Measurements from ENCODE around the gene FMNL3. TPM values are rescaled to one million over a fixed set of nuclear protein-coding genes. Genes with fewer than 3 reads are reported as not detected.

The FMNL3 gene
- total and polyA plus RNA-seq, 2 of the 13 experiments (the other 11 are each of a cell fraction or from before 2014, with no cell fraction given), result 0.44 to 1.1 TPM

GRCh38 chr12:49598527-49598926, 108.7 kb downstream of the FMNL3 start (continued):
- TF ChIP-seq HBP1 (CRISPR knock-in tag; IDR thresholded peaks at IDR 0.05; ENCODE audit: low read depth), result no peak

- no peaks in the 10 kb centered on the region for H3K4me1 ChIP-seq (ENCODE audit: insufficient read depth, low read length)
- BruUV-seq (replicated peaks), result no TSS peak
- no peak overlapping the region for H3K9ac ChIP-seq (ENCODE audit: insufficient read depth, low read depth, low read length)
- H3K36me3 ChIP-seq (replicated peaks in 1 of 2; ENCODE audit: control insufficient read depth in 1 of 2, insufficient read depth in 2 of 2, low read length in 2 of 2), result peaks cover 2 to 5% of the 10 kb centered on the region in 2 experiments; a peak in 4 of 5 replicates
- ChIA-PET CTCF (ENCODE audit: low intra/inter-chr PET ratio, low total read pairs) (no interaction called here), POLR2A (no interaction called here)
- ATAC-seq (no peak), DNase-seq (ENCODE audit: low spot score) (no peak), FAIRE-seq (no peak)
- H3K4me3 ChIP-seq (replicated peaks in 1 of 3; ENCODE audit: insufficient read depth in 1 of 3, low read depth in 2 of 3, low read length in 3 of 3), result no peak overlapping the region
- H3K27ac ChIP-seq (ENCODE audit: extremely low read length, insufficient read depth, low read length), result no peak overlapping the region
- no peaks in the 10 kb centered on the region for H4K20me1 ChIP-seq (ENCODE audit: insufficient read depth, low read length)
- in situ Hi-C loops (cut with HindIII; ENCODE audit: extremely low pct_ligation_motif_present, low pct_unique_long_range_greater_than_20kb) (no loop called here), intact Hi-C loops (cut with micrococcal nuclease; ENCODE audit: unreplicated experiment) (no loop called here)
- H3K4me2 ChIP-seq (ENCODE audit: low read depth, low read length), result no peak overlapping the region
- no peaks in the 10 kb centered on the region for H3K79me2 ChIP-seq (ENCODE audit: insufficient read depth, low read length)
- no peaks in the 10 kb centered on the region for H3K27me3 ChIP-seq (ENCODE audit: control insufficient read depth in 1 of 2, insufficient read depth in 2 of 2, low read length in 2 of 2)
- WGBS (ENCODE audit: low lambda C conversion rate), result 97% methylated on average over 4 of the region's 4 CpGs
- no peak overlapping the region for H2AFZ ChIP-seq (ENCODE audit: low read length)
- no peaks in the 10 kb centered on the region for H3K9me3 ChIP-seq (ENCODE audit: low read length)
- no peak for TF ChIP-seq NR2F6 (IDR thresholded peaks at IDR 0.05)
- TF ChIP-seq NR2F6 (CRISPR knock-in tag; IDR thresholded peaks at IDR 0.05), result no peak
- no peak for TF ChIP-seq ZFP36L1 (CRISPR knock-in tag; IDR thresholded peaks at IDR 0.05)
- no peak for TF ChIP-seq SNAPC2 (CRISPR knock-in tag; IDR thresholded peaks at IDR 0.05)
- TF ChIP-seq RELA (CRISPR knock-in tag; IDR thresholded peaks at IDR 0.05), result no peak
- no peak for TF ChIP-seq NFKBIZ (CRISPR knock-in tag; IDR thresholded peaks at IDR 0.05)
- TF ChIP-seq UBTF (CRISPR knock-in tag; IDR thresholded peaks at IDR 0.05), result no peak
- no peak for TF ChIP-seq MLLT10 (CRISPR knock-in tag; IDR thresholded peaks at IDR 0.05)
- no peak for TF ChIP-seq TOPORS (CRISPR knock-in tag; IDR thresholded peaks at IDR 0.05)
- TF ChIP-seq HMGA1 (CRISPR knock-in tag; conservative IDR thresholded peaks at IDR 0.05), result no peak
- TF ChIP-seq KAT8 (CRISPR knock-in tag; IDR thresholded peaks at IDR 0.05), result no peak
- no peak for TF ChIP-seq ZBTB39 (CRISPR knock-in tag; IDR thresholded peaks at IDR 0.05)
- no peak for TF ChIP-seq CCAR2 (optimal IDR thresholded peaks at IDR 0.05; ENCODE audit: low read depth, low read length)
- TF ChIP-seq ZNF772 (CRISPR knock-in tag; IDR thresholded peaks at IDR 0.05), result no peak
- TF ChIP-seq ZBTB46 (CRISPR knock-in tag; IDR thresholded peaks at IDR 0.05; ENCODE audit: borderline replicate concordance), result no peak
These were observed 118.3 kb downstream of the FMNL3 start for GRCh38 chr12:49588721-49589516.
